Right renal cortex interstitium (tissue), 3 donors: ENCODE results near the gene KLRB1. TPM values are rescaled to one million over a fixed set of nuclear protein-coding genes. Genes with fewer than 3 reads are reported as not detected.
"Not testable (repeated sequence)": the region's sequence is repeated elsewhere in the genome, so short reads cannot be mapped to it uniquely, and the experiment has no call there.

Experiments
- DNase-seq, 3 donors: peaks; one replicate each; pipeline ENCODE4 v3.0.0-alpha.2; 2013; ENCODE audit warnings: low read depth in 3 of 3, low spot score in 2 of 3
- polyA plus RNA-seq, 3 donors: library from polyadenylated mRNA; unstranded; fragments of 120-200 nt; gene quantifications; one replicate each; pipeline ENCODE4 v1.2.1, GENCODE V29; 2013; ENCODE audit not compliant: insufficient read length in 3 of 3

Gene KLRB1
- polyA plus RNA-seq, 3 donors: 4.4 to 6.2 (median 5.5) TPM

- DNase-seq: no peak
Measured at GRCh38 chr12:9625019-9625418, 17.3 kb upstream of the KLRB1 start.

GRCh38 chr12:9619411-9620179, 11.9 kb upstream of the KLRB1 start:
- no peak for DNase-seq

- DNase-seq: not testable (repeated sequence)
Measured at GRCh38 chr12:9618906-9619305, 11.2 kb upstream of the KLRB1 start.

GRCh38 chr12:9617124-9617523, 9.4 kb upstream of the KLRB1 start:
- DNase-seq: no peak

- DNase-seq: no peak
Measured at GRCh38 chr12:9615420-9616136, 7.9 kb upstream of the KLRB1 start.

GRCh38 chr12:9610606-9611005, 2.9 kb upstream of the KLRB1 start:
- DNase-seq: not testable (repeated sequence)

GRCh38 chr12:9606736-9607372, 862 bp downstream of the KLRB1 start:
- DNase-seq: no peak

- DNase-seq: no peak
Measured at GRCh38 chr12:9606247-9606646, 1.5 kb downstream of the KLRB1 start.

- DNase-seq: no peak
Measured at GRCh38 chr12:9605483-9605882, 2.2 kb downstream of the KLRB1 start.

GRCh38 chr12:9604287-9604686, 3.4 kb downstream of the KLRB1 start:
- DNase-seq: no peak

GRCh38 chr12:9600426-9600825, 7.3 kb downstream of the KLRB1 start:
- not testable (repeated sequence) for DNase-seq

GRCh38 chr12:9598363-9598762, 9.4 kb downstream of the KLRB1 start:
- no peak for DNase-seq

GRCh38 chr12:9597365-9597764, 10.4 kb downstream of the KLRB1 start:
- no peak for DNase-seq

- no peak for DNase-seq
Measured at GRCh38 chr12:9590441-9590840, 17.3 kb downstream of the KLRB1 start.

- DNase-seq: no peak
Measured at GRCh38 chr12:9588749-9589148, 19.0 kb downstream of the KLRB1 start.

GRCh38 chr12:9587987-9588600, 19.6 kb downstream of the KLRB1 start:
- DNase-seq: no peak

- DNase-seq: not testable (repeated sequence)
Measured at GRCh38 chr12:9577729-9578128, 30.0 kb downstream of the KLRB1 start.

- DNase-seq: not testable (repeated sequence)
Measured at GRCh38 chr12:9567151-9567550, 40.6 kb downstream of the KLRB1 start.

- not testable (repeated sequence) for DNase-seq
Measured at GRCh38 chr12:9566113-9566512, 41.6 kb downstream of the KLRB1 start.

- DNase-seq: not testable (repeated sequence)
Measured at GRCh38 chr12:9564418-9564817, 43.3 kb downstream of the KLRB1 start.

- not testable (repeated sequence) for DNase-seq
Measured at GRCh38 chr12:9562841-9563453, 44.8 kb downstream of the KLRB1 start.
